Psoas muscle (tissue), 8 donors: ENCODE results near the gene INTS7. TPM values are rescaled to one million over a fixed set of nuclear protein-coding genes. Genes with fewer than 3 reads are reported as not detected.

Experiments
- ATAC-seq, 4 donors: fragments of 200-7000 bp; cut with Tn5 transposase; one replicate each; pipeline ENCODE4 v1.9.1; 2020; ENCODE audit warnings: moderate library complexity in 3 of 4, mild to moderate bottlenecking in 2 of 4
- DNase-seq, 2 donors: peaks; one replicate each; pipeline ENCODE4 v3.0.0-alpha.2; 2020
- H3K27ac ChIP-seq: fragments of 200-600 bp; one replicate; pipeline ENCODE4 v1.8.0; 2022
- H3K27me3 ChIP-seq, 3 donors: fragments of 200-600 bp in 1 of 3; one replicate each; pipeline versions ENCODE4 v1.6.1 to v1.8.0; 2013 to 2022; ENCODE audit warnings: low read length in 2 of 3, mild to moderate bottlenecking in 2 of 3, moderate library complexity in 1 of 3; ENCODE audit not compliant: insufficient read depth in 3 of 3
- H3K36me3 ChIP-seq, 2 donors: fragments of 200-600 bp in 1 of 2; one replicate each; pipeline versions ENCODE4 v1.6.1 to v1.8.0; 2013 to 2022; ENCODE audit warnings: low read depth in 1 of 2, mild to moderate bottlenecking in 1 of 2, moderate library complexity in 1 of 2; ENCODE audit not compliant: insufficient read depth in 1 of 2
- H3K4me1 ChIP-seq: fragments of 200-600 bp; one replicate; pipeline ENCODE4 v1.8.0; 2022
- H3K4me3 ChIP-seq: fragments of 200-600 bp; one replicate; pipeline ENCODE4 v1.8.0; 2022; ENCODE audit warnings: mild to moderate bottlenecking
- H3K9me3 ChIP-seq: fragments of 200-600 bp; one replicate; pipeline ENCODE4 v1.8.0; 2022
- WGBS, 3 donors: extraction: QIAGEN DNeasy Blood & Tissue Kit; methylation state at CpG; one replicate each; pipeline versions ENCODE4 v1.1.6 to v1.1.7; 2013; 5-methylcytosine and 5-hydroxymethylcytosine counted together
- intact Hi-C, 2 donors: fragments of 100-400 bp; cut with DNase I; formaldehyde crosslinking; loops; one replicate each; pipeline versions ENCODE4 v1.11.0 to v1.14.2; 2022
- polyA plus RNA-seq, 3 donors: library from polyadenylated mRNA; stranded (reverse); fragments of 200-250 nt; gene quantifications; one replicate each; pipeline ENCODE4 v1.2.3, GENCODE V29; 2013
- total RNA-seq, 4 donors: library from RNA; stranded (reverse); fragmentation: NEBNext Ultra II Directional in 2 of 4; extraction: Animal tissue kit (Norgen Biotek cat#: 25700) in 2 of 4; gene quantifications; one replicate each; pipeline versions ENCODE4 v1.2.1 to v1.2.4, GENCODE V29; 2021 to 2023
- TF ChIP-seq, protein P1 (sequence below): fragments of 200-600 bp; IDR thresholded peaks from one replicate; pipeline ENCODE4 v1.8.0; 2022; ENCODE audit warnings: antibody characterized with exemption
- donor health status: healthy with polysubstance abuse.
- donor health status: DM: no; HTN: no; CAD: no; lungs with moderate emphysema.
- donor health status: Bipolar disorder and iron deficiency.
- donor health status: healthy.
- donor health status: DM: yes; HTN: yes; CAD: no.
- donor health status: DM: no; HTN: no; CAD: no.
- donor health status: DM: no; HTN: no; CAD: no.
- donor health status: DM: yes; HTN: yes; CAD: no.

INTS7 gene
- total and polyA plus RNA-seq, 7 donors, result 4.4 to 12.7 (median 7.6) TPM

DNA sequence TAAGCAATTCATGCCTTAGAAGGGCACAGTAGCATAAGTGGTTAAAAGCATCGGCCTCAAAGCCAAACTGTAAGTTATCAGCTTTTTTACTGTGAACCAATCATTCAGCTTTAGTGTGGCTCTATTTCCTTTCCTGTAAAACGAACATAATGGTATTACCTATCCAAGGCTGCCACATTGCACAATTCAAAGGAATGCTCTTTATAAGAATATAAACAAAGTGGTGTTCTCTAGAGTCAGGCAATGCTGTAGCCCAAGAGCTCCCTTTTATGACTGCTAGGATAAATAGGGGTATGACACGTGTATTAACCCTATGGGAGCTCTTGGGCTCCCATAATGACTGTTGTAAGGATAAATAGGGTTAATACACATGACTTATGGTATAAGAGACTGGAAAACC, 25.4 kb downstream of the INTS7 start:
- H3K27me3 ChIP-seq, result no peaks in the 10 kb centered on the region
- no peaks in the 10 kb centered on the region for H3K4me1 ChIP-seq
- no peaks in the 10 kb centered on the region for H3K9me3 ChIP-seq
- H3K27ac ChIP-seq, result no peak overlapping the region
- WGBS, 3 donors, result 84 to 91% (median 86%) methylated on average over 3 of the region's 3 CpGs
- TF ChIP-seq, protein P1, sequence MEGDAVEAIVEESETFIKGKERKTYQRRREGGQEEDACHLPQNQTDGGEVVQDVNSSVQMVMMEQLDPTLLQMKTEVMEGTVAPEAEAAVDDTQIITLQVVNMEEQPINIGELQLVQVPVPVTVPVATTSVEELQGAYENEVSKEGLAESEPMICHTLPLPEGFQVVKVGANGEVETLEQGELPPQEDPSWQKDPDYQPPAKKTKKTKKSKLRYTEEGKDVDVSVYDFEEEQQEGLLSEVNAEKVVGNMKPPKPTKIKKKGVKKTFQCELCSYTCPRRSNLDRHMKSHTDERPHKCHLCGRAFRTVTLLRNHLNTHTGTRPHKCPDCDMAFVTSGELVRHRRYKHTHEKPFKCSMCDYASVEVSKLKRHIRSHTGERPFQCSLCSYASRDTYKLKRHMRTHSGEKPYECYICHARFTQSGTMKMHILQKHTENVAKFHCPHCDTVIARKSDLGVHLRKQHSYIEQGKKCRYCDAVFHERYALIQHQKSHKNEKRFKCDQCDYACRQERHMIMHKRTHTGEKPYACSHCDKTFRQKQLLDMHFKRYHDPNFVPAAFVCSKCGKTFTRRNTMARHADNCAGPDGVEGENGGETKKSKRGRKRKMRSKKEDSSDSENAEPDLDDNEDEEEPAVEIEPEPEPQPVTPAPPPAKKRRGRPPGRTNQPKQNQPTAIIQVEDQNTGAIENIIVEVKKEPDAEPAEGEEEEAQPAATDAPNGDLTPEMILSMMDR, result no peak
- H3K36me3 ChIP-seq, result peaks cover 0 to 36% of the 10 kb centered on the region in 2 donors
- no peak overlapping the region for H3K4me3 ChIP-seq
- intact Hi-C loops, result loop anchor here in 1 of 2 donors (10.0 kb wide), 1 partner anchor 175 kb away; the partner anchor contains the start of gene LPGAT1
- no peak for DNase-seq
- no peak for ATAC-seq

DNA sequence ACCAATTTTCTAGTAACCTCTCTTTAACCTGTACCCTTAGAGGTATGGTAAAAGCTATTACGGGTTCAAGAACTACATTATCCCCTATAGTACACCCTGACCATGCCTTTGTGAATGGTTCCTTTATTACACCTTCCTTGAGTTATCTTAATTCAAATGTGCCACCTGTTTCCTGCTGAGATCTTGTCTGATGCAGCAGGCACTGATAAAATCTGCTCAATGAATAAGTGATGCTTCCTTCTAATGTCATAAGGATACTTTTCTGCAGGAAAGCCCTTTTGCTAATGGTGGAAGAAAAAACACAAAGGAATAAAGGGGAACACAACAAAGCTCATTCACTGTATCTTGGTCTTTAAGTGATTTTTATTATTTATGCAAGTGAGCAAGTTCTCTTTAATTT, 25.8 kb downstream of the INTS7 start:
- 88 to 95% (median 94%) methylated on average over 1 of the region's 1 CpG for WGBS, 3 donors
- no peak for ATAC-seq
- Histone ChIP-seq H3K27ac (no peak overlapping the region), H3K9me3 (no peaks in the 10 kb centered on the region), H3K36me3 (peaks cover 0 to 40% of the 10 kb centered on the region in 2 donors), H3K4me3 (no peak overlapping the region), H3K4me1 (no peaks in the 10 kb centered on the region), H3K27me3 (no peaks in the 10 kb centered on the region)
- no peak for DNase-seq
- intact Hi-C loops, result no loop called here
- TF ChIP-seq, protein P1, result no peak

DNA sequence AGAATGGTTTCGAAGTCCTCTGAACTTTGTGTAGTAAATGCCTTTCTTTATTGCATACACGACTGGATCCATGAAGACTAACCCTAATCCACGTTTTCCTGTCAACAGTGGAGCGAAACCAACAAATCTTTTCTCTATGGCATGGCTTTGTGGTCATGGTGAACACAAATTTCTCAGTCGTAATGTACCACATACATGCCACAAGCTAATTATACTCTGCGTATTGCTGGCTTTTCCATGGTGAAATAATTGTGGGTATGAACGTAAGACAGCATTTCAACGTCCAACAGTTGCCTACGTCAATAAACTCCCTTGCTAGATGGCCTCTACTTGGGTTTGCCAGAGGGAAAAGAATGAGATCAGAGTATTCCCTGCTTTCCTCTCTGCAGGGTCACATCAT, 27.5 kb downstream of the INTS7 start:
- intact Hi-C loops, result no loop called here
- Histone ChIP-seq H3K4me3 (no peak overlapping the region), H3K27me3 (no peaks in the 10 kb centered on the region), H3K27ac (no peak overlapping the region), H3K36me3 (peaks cover 0 to 50% of the 10 kb centered on the region in 2 donors), H3K9me3 (no peaks in the 10 kb centered on the region), H3K4me1 (no peaks in the 10 kb centered on the region)
- WGBS, 3 donors, result 76 to 86% (median 83%) methylated on average over 9 of the region's 9 CpGs
- DNase-seq (no peak), ATAC-seq (no peak)
- TF ChIP-seq, protein P1, result no peak

DNA sequence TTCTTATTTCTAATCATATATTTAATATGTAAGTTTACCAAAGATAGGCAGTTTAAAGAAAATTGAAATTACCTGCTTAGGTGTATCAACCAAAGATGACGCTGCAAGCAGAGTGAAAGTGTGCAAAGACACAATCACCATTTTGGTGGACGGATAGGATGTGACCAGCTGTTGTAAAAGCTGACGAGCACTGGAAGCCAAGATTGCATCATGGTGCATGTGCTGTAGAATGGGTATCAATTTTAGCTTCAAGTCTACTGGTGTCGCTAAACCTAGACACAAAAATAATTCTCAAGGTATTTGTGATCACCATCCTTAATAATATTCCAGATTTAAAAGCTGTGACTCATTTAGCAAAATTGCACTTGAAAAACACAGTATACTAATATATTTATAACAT, 28.2 kb downstream of the INTS7 start:
- TF ChIP-seq, protein P1, result no peak

More for the DNA sequence above, 28.2 kb downstream of the INTS7 start:
- Histone ChIP-seq H3K4me3 (no peak overlapping the region), H3K27ac (no peak overlapping the region), H3K4me1 (no peaks in the 10 kb centered on the region), H3K9me3 (no peaks in the 10 kb centered on the region), H3K36me3 (peaks cover 0 to 50% of the 10 kb centered on the region in 2 donors), H3K27me3 (no peaks in the 10 kb centered on the region)
- DNase-seq (no peak), ATAC-seq (no peak)
- 62 to 86% (median 65%) methylated on average over 4 of the region's 4 CpGs for WGBS, 3 donors
- intact Hi-C loops, result no loop called here
